Measurements from ENCODE around the gene LRP1. TPM values are rescaled to one million over a fixed set of nuclear protein-coding genes. Genes with fewer than 3 reads are reported as not detected.

Gene LRP1
- total RNA-seq, 1 donor from 2014 or later = 95.7 TPM

- peaks cover 43% of the 10 kb centered on the region for H3K4me1 Mint-ChIP-seq (ENCODE audit: low read depth)
Measured at GRCh38 chr12:57224973-57225679, 96.8 kb downstream of the LRP1 start.

GRCh38 chr12:57225680-57226210 lies 97.5 kb downstream of the LRP1 start:
- Mint-ChIP-seq H3K36me3 (ENCODE audit: insufficient read depth) (peaks cover 5% of the 10 kb centered on the region), H3K4me1 (ENCODE audit: low read depth) (peaks cover 47% of the 10 kb centered on the region), H3K27me3 (peaks cover 60% of the 10 kb centered on the region), H3K27ac (no peak overlapping the region), H3K9me3 (ENCODE audit: low read depth) (no peaks in the 10 kb centered on the region), H3K4me3 (ENCODE audit: low read depth) (no peak overlapping the region)
- DNase-seq (ENCODE audit: low spot score, unreplicated experiment) = no peak
- TF ChIP-seq CTCF (IDR thresholded peaks at IDR 0.05; ENCODE audit: unreplicated experiment) = no peak

More at GRCh38 chr12:57224973-57225679, 96.8 kb downstream of the LRP1 start:
- H3K36me3 Mint-ChIP-seq (ENCODE audit: insufficient read depth) = no peaks in the 10 kb centered on the region
- no peaks in the 10 kb centered on the region for H3K9me3 Mint-ChIP-seq (ENCODE audit: low read depth)
- no peak overlapping the region for H3K4me3 Mint-ChIP-seq (ENCODE audit: low read depth)
- no peak overlapping the region for H3K27ac Mint-ChIP-seq
- H3K27me3 Mint-ChIP-seq = peaks cover 63% of the 10 kb centered on the region
- TF ChIP-seq CTCF (IDR thresholded peaks at IDR 0.05; ENCODE audit: unreplicated experiment) = peak; percentile 75
- DNase-seq (ENCODE audit: low spot score, unreplicated experiment) = no peak

- DNase-seq (ENCODE audit: low spot score, unreplicated experiment) = no peak
- Mint-ChIP-seq H3K27me3 (peaks cover 50% of the 10 kb centered on the region), H3K36me3 (ENCODE audit: insufficient read depth) (peaks cover 10% of the 10 kb centered on the region), H3K4me1 (ENCODE audit: low read depth) (peaks cover 45% of the 10 kb centered on the region), H3K27ac (peak overlapping the region; percentile 79), H3K4me3 (ENCODE audit: low read depth) (peak overlapping the region; percentile 69), H3K9me3 (ENCODE audit: low read depth) (no peaks in the 10 kb centered on the region)
- TF ChIP-seq CTCF (IDR thresholded peaks at IDR 0.05; ENCODE audit: unreplicated experiment) = no peak
Measured at GRCh38 chr12:57226588-57227314, 98.5 kb downstream of the LRP1 start.

- peak overlapping the region; percentile 64 for H3K4me3 Mint-ChIP-seq (ENCODE audit: low read depth)
- peaks cover 11% of the 10 kb centered on the region for H3K36me3 Mint-ChIP-seq (ENCODE audit: insufficient read depth)
- TF ChIP-seq CTCF (IDR thresholded peaks at IDR 0.05; ENCODE audit: unreplicated experiment) = no peak
- no peak overlapping the region for H3K27ac Mint-ChIP-seq
- H3K4me1 Mint-ChIP-seq (ENCODE audit: low read depth) = peaks cover 42% of the 10 kb centered on the region
- peaks cover 42% of the 10 kb centered on the region for H3K27me3 Mint-ChIP-seq
- DNase-seq (ENCODE audit: low spot score, unreplicated experiment) = no peak
- H3K9me3 Mint-ChIP-seq (ENCODE audit: low read depth) = no peaks in the 10 kb centered on the region
Measured at GRCh38 chr12:57227315-57228115, 99.2 kb downstream of the LRP1 start.
